Tibial artery (tissue), 4 donors: ENCODE data around the gene RABGAP1L.

ENCODE experiments used
- DNase-seq, 2 donors: peaks; one replicate each; pipeline ENCODE4 v3.0.0-alpha.2; 2019
- H3K27ac ChIP-seq, 2 donors: fragments of 200-600 bp; sonication (generic) in 1 of 2; 1 replicate in 1 of 2; 2 replicates in 1 of 2; pipeline ENCODE4 v1.5.1; 2018 to 2019; ENCODE audit warnings: mild to moderate bottlenecking in 1 of 2
- H3K27me3 ChIP-seq, 2 donors: fragments of 200-600 bp; sonication (generic) in 1 of 2; one replicate each; pipeline versions ENCODE4 v1.5.1 to v1.6.0; 2016 to 2019
- H3K36me3 ChIP-seq, 3 donors: fragments of 200-600 bp; sonication (generic) in 2 of 3; one replicate each; pipeline ENCODE4 v1.5.1; 2016 to 2019; ENCODE audit warnings: mild to moderate bottlenecking in 2 of 3
- H3K4me1 ChIP-seq, 4 donors: fragments of 200-600 bp; sonication (generic) in 2 of 4; 1 replicate in 3 of 4; 2 replicates in 1 of 4; pipeline ENCODE4 v1.5.1; 2016 to 2019
- H3K4me3 ChIP-seq, 2 donors: fragments of 200-600 bp; sonication (generic) in 1 of 2; 1 replicate in 1 of 2; 2 replicates in 1 of 2; pipeline ENCODE4 v1.5.1; 2018 to 2019; ENCODE audit warnings: mild to moderate bottlenecking in 2 of 2
- H3K9me3 ChIP-seq, 3 donors: fragments of 200-600 bp; sonication (generic) in 1 of 3; one replicate each; pipeline ENCODE4 v1.5.1; 2016 to 2019
- intact Hi-C: fragments of 100-400 bp; cut with DNase I; formaldehyde crosslinking; loops from one replicate; pipeline ENCODE4 v1.15.0; 2023; ENCODE audit warnings: low total_unique reads
- TF ChIP-seq, protein P1 (sequence below), 2 experiments: fragments of 200-600 bp in 1 of 2; fragments of 450-650 bp in 1 of 2; IDR thresholded peaks; one replicate each; pipeline ENCODE4 v1.5.1; 2017 to 2019; ENCODE audit warnings: antibody characterized with exemption in 2 of 2, mild to moderate bottlenecking in 1 of 2, moderate library complexity in 1 of 2

The RABGAP1L gene

DNA sequence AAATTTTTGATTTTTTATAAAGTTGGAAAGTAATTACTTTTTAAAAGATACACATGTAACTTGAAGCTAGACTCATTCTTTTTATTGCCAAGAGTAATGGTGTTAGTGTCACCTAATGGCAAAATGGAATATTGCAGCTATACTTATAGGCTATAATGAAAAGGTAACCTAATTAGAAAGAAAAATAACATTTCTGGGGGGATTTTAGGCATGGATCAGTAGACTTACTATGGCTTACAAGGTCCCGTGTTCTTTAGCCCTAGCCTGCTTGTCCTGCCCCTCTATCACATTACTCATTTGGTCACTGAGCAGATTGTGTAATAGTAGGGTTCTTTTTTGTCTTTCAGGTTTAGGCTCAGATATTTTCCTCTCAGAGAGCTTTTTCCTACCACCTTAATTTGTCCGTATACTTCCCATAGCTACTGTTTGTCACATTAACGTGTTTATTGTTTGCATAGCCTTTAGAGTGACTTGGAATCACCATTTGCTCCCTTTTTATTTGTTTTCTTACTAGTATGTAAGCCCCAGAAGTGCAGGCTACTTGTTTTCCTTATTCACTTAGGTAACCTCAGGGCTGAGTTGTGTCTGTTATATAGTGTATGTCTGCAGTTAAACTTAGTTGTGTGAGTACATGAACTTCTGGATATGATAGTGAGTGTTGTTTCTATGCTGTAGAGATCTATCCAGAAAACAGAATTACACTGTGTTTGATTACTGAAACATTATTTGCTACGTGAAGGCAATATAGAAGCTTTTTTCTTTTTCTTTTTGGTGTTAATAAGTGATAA, 58.7 kb downstream of the RABGAP1L start:
- DNase-seq, result no peak
- no peaks in the 10 kb centered on the region for H3K27me3 ChIP-seq
- intact Hi-C loops, result no loop called here
- H3K4me1 ChIP-seq, result peaks cover 0 to 4% (median 0%) of the 10 kb centered on the region in 4 donors
- no peak overlapping the region for H3K4me3 ChIP-seq
- TF ChIP-seq, protein P1, sequence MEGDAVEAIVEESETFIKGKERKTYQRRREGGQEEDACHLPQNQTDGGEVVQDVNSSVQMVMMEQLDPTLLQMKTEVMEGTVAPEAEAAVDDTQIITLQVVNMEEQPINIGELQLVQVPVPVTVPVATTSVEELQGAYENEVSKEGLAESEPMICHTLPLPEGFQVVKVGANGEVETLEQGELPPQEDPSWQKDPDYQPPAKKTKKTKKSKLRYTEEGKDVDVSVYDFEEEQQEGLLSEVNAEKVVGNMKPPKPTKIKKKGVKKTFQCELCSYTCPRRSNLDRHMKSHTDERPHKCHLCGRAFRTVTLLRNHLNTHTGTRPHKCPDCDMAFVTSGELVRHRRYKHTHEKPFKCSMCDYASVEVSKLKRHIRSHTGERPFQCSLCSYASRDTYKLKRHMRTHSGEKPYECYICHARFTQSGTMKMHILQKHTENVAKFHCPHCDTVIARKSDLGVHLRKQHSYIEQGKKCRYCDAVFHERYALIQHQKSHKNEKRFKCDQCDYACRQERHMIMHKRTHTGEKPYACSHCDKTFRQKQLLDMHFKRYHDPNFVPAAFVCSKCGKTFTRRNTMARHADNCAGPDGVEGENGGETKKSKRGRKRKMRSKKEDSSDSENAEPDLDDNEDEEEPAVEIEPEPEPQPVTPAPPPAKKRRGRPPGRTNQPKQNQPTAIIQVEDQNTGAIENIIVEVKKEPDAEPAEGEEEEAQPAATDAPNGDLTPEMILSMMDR (IDR thresholded peaks at IDR 0.05), result peak; percentile 58 to 65
- H3K36me3 ChIP-seq, result peaks cover 5 to 14% (median 9%) of the 10 kb centered on the region in 3 donors
- no peaks in the 10 kb centered on the region for H3K9me3 ChIP-seq
- H3K27ac ChIP-seq, result no peak overlapping the region

DNA sequence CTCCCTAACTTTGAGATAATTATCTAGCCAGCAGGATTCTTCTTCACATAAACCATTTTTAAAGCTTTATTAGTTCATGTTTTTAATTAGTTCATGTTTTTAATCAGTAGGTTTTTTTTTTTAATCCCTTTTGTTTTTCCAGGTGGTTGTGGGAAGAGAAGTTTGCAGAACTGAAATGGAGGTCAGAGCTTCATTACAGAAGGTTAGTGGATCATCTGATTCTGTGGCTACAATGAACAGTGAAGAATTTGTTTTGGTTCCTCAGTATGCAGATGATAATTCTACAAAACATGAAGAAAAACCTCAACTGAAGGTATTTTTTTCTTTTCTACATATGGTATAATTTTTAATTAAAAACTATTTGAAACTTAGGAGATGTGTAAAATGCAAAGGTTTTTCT, 59.7 kb downstream of the RABGAP1L start:
- H3K4me3 ChIP-seq, result no peak overlapping the region
- no peak overlapping the region for H3K27ac ChIP-seq
- peaks cover 5 to 14% (median 9%) of the 10 kb centered on the region in 3 donors for H3K36me3 ChIP-seq
- no peaks in the 10 kb centered on the region for H3K9me3 ChIP-seq
- H3K27me3 ChIP-seq, result no peaks in the 10 kb centered on the region
- no peak for DNase-seq
- peaks cover 0 to 4% (median 0%) of the 10 kb centered on the region in 4 donors for H3K4me1 ChIP-seq
- intact Hi-C loops, result no loop called here
- TF ChIP-seq, protein P1 (IDR thresholded peaks at IDR 0.05), result no peak

DNA sequence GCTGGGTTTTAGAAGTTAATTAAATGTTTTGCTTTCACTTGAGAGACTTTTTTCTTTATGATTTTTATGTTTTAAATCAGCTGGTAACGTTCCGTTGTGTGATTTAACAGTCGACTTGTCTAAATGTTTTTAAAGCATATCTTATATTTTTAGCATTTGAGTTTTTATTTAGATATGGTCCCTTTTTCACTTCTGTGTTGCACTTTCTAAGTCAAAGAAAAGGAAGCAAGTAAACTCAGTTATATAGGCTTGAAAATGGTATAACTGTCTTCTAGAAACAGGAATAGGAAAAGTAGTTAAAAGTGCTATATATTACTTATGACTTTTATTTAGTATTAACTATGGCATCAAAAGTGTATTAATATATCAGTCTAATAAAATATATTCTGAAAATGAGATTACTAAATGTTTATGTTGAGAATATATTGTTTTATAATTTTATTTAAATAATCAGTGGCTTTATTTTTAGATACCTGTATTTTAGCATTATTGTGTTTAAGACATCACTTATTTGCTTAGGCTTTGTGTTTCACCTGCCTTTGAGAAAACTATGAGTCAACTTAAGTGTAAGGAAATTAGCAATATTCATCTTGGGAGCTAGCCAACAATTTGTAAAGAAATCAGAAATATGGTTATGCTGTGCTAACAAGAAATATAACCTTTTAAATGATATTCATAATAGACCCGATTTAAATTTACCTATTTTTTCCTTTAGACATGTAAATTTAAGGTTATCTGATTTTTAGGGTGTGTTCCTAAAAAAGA, 60.5 kb downstream of the RABGAP1L start:
- H3K27me3 ChIP-seq, result no peaks in the 10 kb centered on the region
- intact Hi-C loops, result no loop called here
- DNase-seq, result no peak
- peaks cover 5 to 14% (median 9%) of the 10 kb centered on the region in 3 donors for H3K36me3 ChIP-seq
- H3K4me1 ChIP-seq, result peaks cover 0 to 4% (median 0%) of the 10 kb centered on the region in 4 donors
- no peak overlapping the region for H3K4me3 ChIP-seq
- no peak overlapping the region for H3K27ac ChIP-seq
- TF ChIP-seq, protein P1 (IDR thresholded peaks at IDR 0.05), result no peak
- no peaks in the 10 kb centered on the region for H3K9me3 ChIP-seq

DNA sequence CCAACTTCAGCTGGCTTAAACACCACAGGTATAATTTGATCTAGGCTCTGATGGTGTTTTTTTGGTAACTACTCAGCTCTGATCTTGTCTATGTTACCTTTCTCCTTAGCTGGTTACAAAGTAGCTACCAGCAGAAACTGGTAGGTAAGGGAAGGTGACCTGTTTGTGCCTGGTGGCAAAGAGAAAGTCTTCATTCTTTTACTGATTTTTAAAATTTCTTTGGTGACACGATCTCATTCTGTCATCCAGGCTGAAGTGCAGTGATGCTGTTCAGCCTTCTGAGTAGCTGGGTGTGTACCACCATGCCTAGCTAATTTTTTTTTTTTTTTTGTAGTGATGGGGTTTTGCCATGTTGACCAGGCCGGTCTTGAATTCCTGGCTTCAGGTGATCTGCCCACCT, 62.4 kb downstream of the RABGAP1L start:
- H3K9me3 ChIP-seq, result no peaks in the 10 kb centered on the region
- TF ChIP-seq, protein P1 (IDR thresholded peaks at IDR 0.05), result no peak
- no peak overlapping the region for H3K27ac ChIP-seq
- H3K36me3 ChIP-seq, result peaks cover 5 to 14% (median 9%) of the 10 kb centered on the region in 3 donors
- no peak overlapping the region for H3K4me3 ChIP-seq
- H3K27me3 ChIP-seq, result no peaks in the 10 kb centered on the region
- H3K4me1 ChIP-seq, result peaks cover 0 to 4% (median 0%) of the 10 kb centered on the region in 4 donors
- no peak for DNase-seq
- intact Hi-C loops, result no loop called here

DNA sequence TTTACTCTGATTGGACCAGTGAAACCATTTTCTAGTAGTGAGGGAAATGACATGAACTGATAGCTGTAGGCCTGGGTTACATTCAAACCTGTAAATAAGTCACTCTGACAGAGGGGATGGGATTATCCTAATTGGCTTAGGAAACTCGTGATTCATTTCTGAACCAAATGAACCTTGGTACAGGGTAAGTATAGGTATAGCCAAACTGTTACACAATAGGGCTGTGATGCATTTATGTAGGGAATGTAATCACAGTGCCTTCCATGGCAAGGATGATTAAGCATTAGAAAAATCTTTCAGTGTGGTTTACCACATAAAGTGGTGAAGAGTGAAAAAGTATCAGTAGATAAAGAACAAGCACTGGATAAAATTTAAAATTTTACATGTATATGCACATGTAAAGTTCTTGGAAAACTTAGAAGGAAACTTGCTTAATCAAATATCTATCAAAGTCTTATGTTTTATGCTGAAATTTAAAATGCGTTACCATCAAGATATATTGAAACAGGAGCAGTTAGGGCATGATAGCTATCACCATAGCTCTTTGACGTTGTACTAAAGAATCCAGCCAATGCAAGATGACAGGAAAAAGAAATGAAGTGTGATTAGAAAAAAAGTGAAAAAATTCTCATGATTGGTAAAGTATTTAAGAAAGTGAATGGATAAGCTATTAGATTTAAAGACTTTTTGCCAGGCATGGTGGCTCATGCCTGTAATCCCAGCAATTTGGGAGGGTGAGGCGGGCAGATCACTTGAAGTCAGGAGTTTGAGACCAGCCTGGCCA, 63.0 kb downstream of the RABGAP1L start:
- intact Hi-C loops, result no loop called here

More for the DNA sequence above, 63.0 kb downstream of the RABGAP1L start:
- Histone ChIP-seq H3K9me3 (no peaks in the 10 kb centered on the region), H3K27me3 (no peaks in the 10 kb centered on the region), H3K4me1 (peaks cover 0 to 2% (median 0%) of the 10 kb centered on the region in 4 donors), H3K4me3 (no peak overlapping the region), H3K36me3 (peaks cover 5 to 14% (median 9%) of the 10 kb centered on the region in 3 donors), H3K27ac (no peak overlapping the region)
- TF ChIP-seq, protein P1 (IDR thresholded peaks at IDR 0.05), result no peak
- no peak for DNase-seq
